Nephron progenitor cell (in vitro differentiated cells): Measurements from ENCODE around the gene EVC.

Source experiments
- DNase-seq: peaks from one replicate; pipeline ENCODE4 v3.0.0; 2021
- H3K27ac Mint-ChIP-seq: 2 replicates; pipeline ENCODE4 v1.8.0; 2021; ENCODE audit warnings: mild to moderate bottlenecking, moderate library complexity, mixed read lengths
- H3K27me3 Mint-ChIP-seq: 2 replicates; pipeline ENCODE4 v1.8.0; 2021; ENCODE audit warnings: mild to moderate bottlenecking, low read depth, mixed read lengths; ENCODE audit not compliant: poor library complexity
- H3K36me3 Mint-ChIP-seq: 2 replicates; pipeline ENCODE4 v1.8.0; 2021; ENCODE audit warnings: low read depth, mixed read lengths
- H3K4me1 Mint-ChIP-seq: 2 replicates; pipeline ENCODE4 v1.8.0; 2021; ENCODE audit warnings: mixed read lengths
- H3K4me3 Mint-ChIP-seq: 2 replicates; pipeline ENCODE4 v1.8.0; 2021; ENCODE audit warnings: mild to moderate bottlenecking, moderate library complexity, mixed read lengths
- H3K9me3 Mint-ChIP-seq: 2 replicates; pipeline ENCODE4 v1.8.0; 2021; ENCODE audit warnings: mild to moderate bottlenecking, moderate library complexity, mixed read lengths
- CTCF ChIP-seq: fragments of 200-600 bp; sonication (generic); IDR thresholded peaks from 2 replicates; pipeline ENCODE4 v1.5.0; 2021; ENCODE audit warnings: antibody characterized with exemption

Gene EVC

GRCh38 chr4:5730436-5730835 is 19.4 kb downstream of the EVC start:
- Mint-ChIP-seq H3K9me3 (peaks cover 13% of the 10 kb centered on the region), H3K4me1 (no peaks in the 10 kb centered on the region), H3K4me3 (no peak overlapping the region), H3K27me3 (no peaks in the 10 kb centered on the region), H3K27ac (no peak overlapping the region), H3K36me3 (peaks cover 49% of the 10 kb centered on the region)
- TF ChIP-seq CTCF, result no peak
- no peak for DNase-seq

- H3K4me3 Mint-ChIP-seq, result no peak overlapping the region
- H3K36me3 Mint-ChIP-seq, result peaks cover 46% of the 10 kb centered on the region
- H3K27me3 Mint-ChIP-seq, result no peaks in the 10 kb centered on the region
Observed at GRCh38 chr4:5730993-5731990, 20.3 kb downstream of the EVC start.

GRCh38 chr4:5732158-5732557 is 21.2 kb downstream of the EVC start:
- H3K36me3 Mint-ChIP-seq, result peaks cover 52% of the 10 kb centered on the region
- DNase-seq, result no peak
- H3K4me1 Mint-ChIP-seq, result no peaks in the 10 kb centered on the region
- H3K4me3 Mint-ChIP-seq, result no peak overlapping the region
- no peak for TF ChIP-seq CTCF
- no peaks in the 10 kb centered on the region for H3K27me3 Mint-ChIP-seq
- H3K27ac Mint-ChIP-seq, result no peak overlapping the region
- peaks cover 3% of the 10 kb centered on the region for H3K9me3 Mint-ChIP-seq

More at GRCh38 chr4:5730993-5731990, 20.3 kb downstream of the EVC start:
- Mint-ChIP-seq H3K9me3 (peaks cover 4% of the 10 kb centered on the region), H3K27ac (no peak overlapping the region), H3K4me1 (no peaks in the 10 kb centered on the region)
- TF ChIP-seq CTCF, result no peak
- DNase-seq, result no peak

- H3K27me3 Mint-ChIP-seq, result no peaks in the 10 kb centered on the region
- peaks cover 57% of the 10 kb centered on the region for H3K36me3 Mint-ChIP-seq
- no peak overlapping the region for H3K27ac Mint-ChIP-seq
- no peaks in the 10 kb centered on the region for H3K4me1 Mint-ChIP-seq
- H3K4me3 Mint-ChIP-seq, result no peak overlapping the region
- H3K9me3 Mint-ChIP-seq, result no peaks in the 10 kb centered on the region
- DNase-seq, result no peak
- no peak for TF ChIP-seq CTCF
Observed at GRCh38 chr4:5734853-5735252, 23.9 kb downstream of the EVC start.

GRCh38 chr4:5735463-5735862 is 24.5 kb downstream of the EVC start:
- no peak for DNase-seq
- H3K9me3 Mint-ChIP-seq, result no peaks in the 10 kb centered on the region
- no peaks in the 10 kb centered on the region for H3K27me3 Mint-ChIP-seq
- no peaks in the 10 kb centered on the region for H3K4me1 Mint-ChIP-seq
- TF ChIP-seq CTCF, result no peak
- H3K36me3 Mint-ChIP-seq, result peaks cover 53% of the 10 kb centered on the region
- no peak overlapping the region for H3K27ac Mint-ChIP-seq
- H3K4me3 Mint-ChIP-seq, result no peak overlapping the region

GRCh38 chr4:5738061-5738460 is 27.1 kb downstream of the EVC start:
- no peaks in the 10 kb centered on the region for H3K27me3 Mint-ChIP-seq
- H3K4me1 Mint-ChIP-seq, result no peaks in the 10 kb centered on the region
- no peak overlapping the region for H3K4me3 Mint-ChIP-seq
- H3K27ac Mint-ChIP-seq, result no peak overlapping the region
- H3K36me3 Mint-ChIP-seq, result peaks cover 46% of the 10 kb centered on the region
- no peaks in the 10 kb centered on the region for H3K9me3 Mint-ChIP-seq
- DNase-seq, result no peak
- no peak for TF ChIP-seq CTCF
